ENCODE measurements around the gene ATP6V1A.

The ATP6V1A gene

GRCh38 chr3:113783980-113784379, 37.1 kb downstream of the ATP6V1A start:
- Histone ChIP-seq H4K20me1 (ENCODE audit: low read depth, low read length) (no peaks in the 10 kb centered on the region), H2AFZ (ENCODE audit: low read depth, low read length, severe bottlenecking) (no peak overlapping the region), H3K79me2 (ENCODE audit: insufficient read depth, low read length) (no peaks in the 10 kb centered on the region), H3K4me2 (ENCODE audit: low read depth, low read length, poor library complexity, severe bottlenecking) (no peak overlapping the region), H3K27ac (ENCODE audit: low read depth, low read length) (no peak overlapping the region), H3F3A (ENCODE audit: insufficient read depth) (peaks cover 4% of the 10 kb centered on the region; the same call in 1 of the 2 replicates), H3K9me2 (replicated peaks; ENCODE audit: insufficient read depth, low read length) (no peaks in the 10 kb centered on the region), H3K27me3 (ENCODE audit: low read length) (no peaks in the 10 kb centered on the region), H3K4me3 (ENCODE audit: insufficient read depth, low read length, poor library complexity, severe bottlenecking) (no peak overlapping the region), H3K36me3 (ENCODE audit: low read length) (peaks cover 26% of the 10 kb centered on the region), H3K9me3 (ENCODE audit: insufficient read depth, low read length) (no peaks in the 10 kb centered on the region), H3K9ac (ENCODE audit: low read length) (no peak overlapping the region)
- TF ChIP-seq CTCF (IDR thresholded peaks at IDR 0.05; ENCODE audit: insufficient read depth, low read length, poor library complexity, severe bottlenecking) (no peak), EZH2phosphoT487 (conservative IDR thresholded peaks at IDR 0.05; ENCODE audit: low read length) (no peak)

- Histone ChIP-seq H3K27ac (ENCODE audit: low read depth, low read length) (no peak overlapping the region), H3K36me3 (ENCODE audit: low read length) (peaks cover 20% of the 10 kb centered on the region; the same call in 1 of the 2 replicates)
Measured at GRCh38 chr3:113791381-113791780, 44.5 kb downstream of the ATP6V1A start.

GRCh38 chr3:113794526-113794925, 47.7 kb downstream of the ATP6V1A start:
- Histone ChIP-seq H3K9ac (ENCODE audit: low read length) (no peak overlapping the region), H3K79me2 (ENCODE audit: insufficient read depth, low read length) (no peaks in the 10 kb centered on the region), H3F3A (ENCODE audit: insufficient read depth) (no peaks in the 10 kb centered on the region), H3K9me2 (replicated peaks; ENCODE audit: insufficient read depth, low read length) (no peaks in the 10 kb centered on the region), H3K27me3 (ENCODE audit: low read length) (no peaks in the 10 kb centered on the region), H3K27ac (ENCODE audit: low read depth, low read length) (no peak overlapping the region), H4K20me1 (ENCODE audit: low read depth, low read length) (no peaks in the 10 kb centered on the region), H3K9me3 (ENCODE audit: insufficient read depth, low read length) (no peaks in the 10 kb centered on the region), H3K36me3 (ENCODE audit: low read length) (peaks cover 17% of the 10 kb centered on the region; the same call in 1 of the 2 replicates), H3K4me2 (ENCODE audit: low read depth, low read length, poor library complexity, severe bottlenecking) (no peak overlapping the region), H2AFZ (ENCODE audit: low read depth, low read length, severe bottlenecking) (no peak overlapping the region), H3K4me3 (ENCODE audit: insufficient read depth, low read length, poor library complexity, severe bottlenecking) (no peak overlapping the region)
- TF ChIP-seq CTCF (IDR thresholded peaks at IDR 0.05; ENCODE audit: insufficient read depth, low read length, poor library complexity, severe bottlenecking) (no peak), EZH2phosphoT487 (conservative IDR thresholded peaks at IDR 0.05; ENCODE audit: low read length) (no peak)

More at GRCh38 chr3:113791381-113791780, 44.5 kb downstream of the ATP6V1A start:
- H2AFZ ChIP-seq (ENCODE audit: low read depth, low read length, severe bottlenecking): no peak overlapping the region
- H3F3A ChIP-seq (ENCODE audit: insufficient read depth): no peaks in the 10 kb centered on the region
- H3K27me3 ChIP-seq (ENCODE audit: low read length): no peaks in the 10 kb centered on the region
- no peaks in the 10 kb centered on the region for H3K9me3 ChIP-seq (ENCODE audit: insufficient read depth, low read length)
- TF ChIP-seq CTCF (IDR thresholded peaks at IDR 0.05; ENCODE audit: insufficient read depth, low read length, poor library complexity, severe bottlenecking) (no peak), EZH2phosphoT487 (conservative IDR thresholded peaks at IDR 0.05; ENCODE audit: low read length) (no peak)
- H3K9me2 ChIP-seq (replicated peaks; ENCODE audit: insufficient read depth, low read length): no peaks in the 10 kb centered on the region
- no peak overlapping the region for H3K4me3 ChIP-seq (ENCODE audit: insufficient read depth, low read length, poor library complexity, severe bottlenecking)
- H3K79me2 ChIP-seq (ENCODE audit: insufficient read depth, low read length): no peaks in the 10 kb centered on the region
- H4K20me1 ChIP-seq (ENCODE audit: low read depth, low read length): no peaks in the 10 kb centered on the region
- H3K4me2 ChIP-seq (ENCODE audit: low read depth, low read length, poor library complexity, severe bottlenecking): no peak overlapping the region
- H3K9ac ChIP-seq (ENCODE audit: low read length): no peak overlapping the region
